ENCODE results near the gene MRPL28.
"Not testable (repeated sequence)": the region's sequence is repeated elsewhere in the genome, so short reads cannot be mapped to it uniquely, and the experiment has no call there.

The MRPL28 gene

DNA sequence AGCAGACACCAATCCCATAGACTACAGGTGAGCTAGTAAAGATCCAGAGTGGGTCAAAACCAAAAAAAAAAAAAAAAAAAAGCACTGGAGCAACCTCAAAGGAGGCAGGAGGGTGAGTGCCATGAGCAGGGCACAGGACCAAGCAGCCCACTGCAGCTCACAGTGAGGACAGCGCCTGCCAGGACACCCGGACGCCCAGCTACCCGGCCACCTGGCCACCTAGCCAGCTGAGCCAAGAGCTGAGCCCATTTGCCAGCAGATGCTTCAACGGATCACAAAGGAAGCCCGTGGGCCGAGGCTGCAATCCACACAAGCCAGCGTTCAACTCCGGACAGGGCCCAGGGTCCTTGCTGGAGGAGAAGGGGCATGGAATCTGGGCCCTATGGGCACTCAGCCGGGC lies 32.9 kb downstream of the MRPL28 start:
- no peak for DNase-seq

DNA sequence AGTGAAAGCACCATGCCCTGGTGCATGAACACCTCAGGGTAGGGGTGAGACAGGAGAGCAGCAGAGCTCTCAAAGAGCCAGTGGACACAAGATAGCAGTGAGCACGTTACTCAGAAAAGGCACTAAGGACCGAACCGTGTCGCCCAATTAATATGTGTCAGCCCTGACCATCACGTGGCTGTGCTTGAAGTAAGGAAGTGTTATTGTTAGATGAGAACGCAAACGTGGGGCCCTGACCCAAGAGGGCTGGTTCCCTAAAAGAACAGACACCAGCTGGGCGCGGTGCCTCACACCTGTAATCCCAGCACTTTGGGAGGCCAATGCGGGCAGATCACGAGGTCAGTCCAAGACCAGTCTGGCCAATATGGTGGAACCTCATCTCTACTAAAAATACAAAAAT lies 34.1 kb downstream of the MRPL28 start:
- no peak for DNase-seq

DNA sequence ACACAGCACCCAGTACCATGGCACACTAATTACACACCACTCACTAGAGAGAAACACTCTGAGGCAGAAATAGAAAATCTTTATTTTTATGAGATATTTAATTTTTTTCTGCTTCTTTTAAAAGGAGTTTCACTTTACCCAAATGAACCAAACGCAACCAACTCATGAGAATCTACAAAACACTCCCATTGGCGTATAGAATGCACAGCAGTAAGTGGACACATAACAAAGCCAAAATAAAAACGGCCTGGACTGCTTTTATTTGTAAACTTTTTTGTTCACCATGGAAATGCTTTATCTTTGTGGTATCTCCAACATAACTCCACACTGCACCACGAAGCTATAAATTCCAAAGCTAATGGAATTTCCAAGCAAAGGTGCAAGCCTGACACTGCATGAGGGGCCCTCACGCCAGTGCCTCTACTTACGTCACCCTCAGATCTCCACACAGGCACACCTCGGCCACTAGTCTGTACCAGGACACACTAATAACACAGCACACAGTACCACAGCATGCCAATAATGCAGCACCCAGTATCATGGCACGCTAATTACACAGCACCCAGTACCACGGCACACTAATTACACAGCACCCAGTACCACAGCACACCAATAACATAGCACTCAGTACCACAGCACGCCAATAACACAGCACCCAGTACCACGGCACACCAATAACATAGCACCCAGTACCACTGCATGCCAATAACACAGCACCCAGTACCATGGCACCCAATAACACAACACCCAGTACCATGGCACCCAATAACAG lies 35.3 kb downstream of the MRPL28 start:
- DNase-seq, result not testable (repeated sequence)

DNA sequence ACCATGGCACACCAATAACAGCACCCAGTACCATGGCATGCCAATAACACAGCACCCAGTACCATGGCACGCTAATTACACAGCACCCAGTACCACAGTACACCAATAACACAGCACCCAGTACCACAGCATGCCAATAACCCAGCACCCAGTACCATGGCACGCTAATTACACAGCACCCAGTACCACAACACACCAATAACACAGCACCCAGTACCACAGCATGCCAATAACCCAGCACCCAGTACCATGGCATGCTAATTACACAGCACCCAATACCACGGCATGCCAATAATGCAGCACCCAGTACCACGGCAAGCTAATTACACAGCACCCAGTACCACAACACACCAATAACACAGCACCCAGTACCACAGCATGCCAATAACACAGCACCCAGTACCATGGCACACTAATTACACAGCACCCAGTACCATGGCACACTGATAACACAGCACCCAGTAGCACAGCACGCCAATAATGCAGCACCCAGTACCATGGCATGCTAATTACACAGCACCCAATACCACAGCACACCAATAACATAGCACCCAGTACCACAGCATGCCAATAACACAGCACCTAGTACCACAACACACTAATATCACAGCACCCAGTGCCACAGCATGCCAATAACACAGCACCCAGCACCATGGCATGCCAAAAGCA lies 36.0 kb downstream of the MRPL28 start:
- DNase-seq, result not testable (repeated sequence)

DNA sequence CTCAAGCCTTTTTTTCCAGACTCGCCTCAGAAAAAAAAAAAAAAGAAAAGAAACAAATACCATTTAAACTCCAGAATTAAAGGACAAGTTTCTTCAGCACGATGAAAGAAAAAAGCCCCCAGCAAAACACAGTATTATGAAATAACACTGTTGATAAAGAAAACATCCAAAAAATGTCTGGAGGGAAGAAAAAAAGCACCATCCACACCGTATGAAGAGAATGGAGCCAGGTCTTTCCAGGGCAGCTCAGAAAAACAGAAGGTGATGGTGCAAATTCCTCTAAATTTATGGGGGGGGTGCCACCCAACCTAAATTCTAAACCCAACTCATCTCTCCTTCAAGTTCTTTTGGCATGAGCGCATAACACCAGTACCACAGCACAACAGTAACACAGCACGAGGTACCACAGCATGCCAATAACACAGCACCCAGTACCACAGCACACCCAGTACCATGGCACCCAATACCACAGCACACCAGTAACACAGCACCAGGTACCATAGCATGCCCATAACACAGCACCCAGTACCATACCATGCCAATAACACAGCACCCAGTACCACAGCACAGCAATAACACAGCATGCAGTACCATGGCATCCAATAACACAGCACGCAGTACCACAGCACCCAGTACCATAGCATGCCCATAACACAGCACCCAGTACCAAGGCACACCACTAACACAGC lies 36.8 kb downstream of the MRPL28 start:
- DNase-seq, result no peak

DNA sequence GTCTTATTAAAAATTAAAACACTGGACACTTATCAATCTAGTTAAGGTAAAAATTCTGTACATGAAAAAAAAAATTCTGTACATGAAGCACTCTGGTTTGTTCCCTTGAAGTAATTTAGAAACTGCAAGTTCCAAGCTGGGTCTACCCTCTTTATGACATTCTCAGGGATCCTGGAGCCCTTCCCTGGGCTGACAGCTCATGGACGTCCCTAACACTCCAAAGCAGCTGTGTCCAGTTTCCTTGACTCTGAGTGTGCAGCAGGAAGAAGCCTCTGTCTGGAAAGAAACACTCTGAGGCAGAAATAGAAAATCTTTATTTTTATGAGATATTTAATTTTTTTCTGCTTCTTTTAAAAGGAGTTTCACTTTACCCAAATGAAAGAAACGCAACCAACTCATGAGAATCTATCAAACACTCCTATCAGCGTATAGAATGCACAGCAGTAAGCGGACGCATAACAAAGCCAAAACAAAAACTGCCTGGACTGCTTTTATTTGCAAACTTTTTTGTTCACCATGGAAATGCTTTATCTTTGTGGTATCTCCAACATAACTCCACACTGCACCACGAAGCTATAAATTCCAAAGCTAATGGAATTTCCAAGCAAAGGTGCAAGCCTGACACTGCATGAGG lies 39.0 kb downstream of the MRPL28 start:
- not testable (repeated sequence) for DNase-seq

DNA sequence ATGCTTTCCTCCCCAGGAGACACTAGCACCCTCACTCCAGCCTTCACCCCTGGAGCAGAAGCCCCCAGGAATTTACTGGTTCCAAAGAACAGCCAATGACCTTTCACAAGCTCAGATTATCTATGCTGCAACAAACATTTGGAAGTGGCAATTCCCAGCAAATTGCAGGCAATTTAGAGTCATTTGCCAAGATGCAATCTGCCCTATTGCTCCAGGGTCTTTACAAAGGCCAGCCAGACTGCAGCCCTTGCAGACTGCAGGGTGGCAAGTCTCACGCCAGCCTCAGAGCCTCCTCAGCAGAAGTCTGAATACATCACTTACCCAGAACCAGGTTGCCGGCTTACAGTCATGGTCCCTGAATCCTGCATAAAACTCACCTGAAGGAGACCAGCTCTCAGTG lies 39.6 kb downstream of the MRPL28 start:
- no peak for DNase-seq

DNA sequence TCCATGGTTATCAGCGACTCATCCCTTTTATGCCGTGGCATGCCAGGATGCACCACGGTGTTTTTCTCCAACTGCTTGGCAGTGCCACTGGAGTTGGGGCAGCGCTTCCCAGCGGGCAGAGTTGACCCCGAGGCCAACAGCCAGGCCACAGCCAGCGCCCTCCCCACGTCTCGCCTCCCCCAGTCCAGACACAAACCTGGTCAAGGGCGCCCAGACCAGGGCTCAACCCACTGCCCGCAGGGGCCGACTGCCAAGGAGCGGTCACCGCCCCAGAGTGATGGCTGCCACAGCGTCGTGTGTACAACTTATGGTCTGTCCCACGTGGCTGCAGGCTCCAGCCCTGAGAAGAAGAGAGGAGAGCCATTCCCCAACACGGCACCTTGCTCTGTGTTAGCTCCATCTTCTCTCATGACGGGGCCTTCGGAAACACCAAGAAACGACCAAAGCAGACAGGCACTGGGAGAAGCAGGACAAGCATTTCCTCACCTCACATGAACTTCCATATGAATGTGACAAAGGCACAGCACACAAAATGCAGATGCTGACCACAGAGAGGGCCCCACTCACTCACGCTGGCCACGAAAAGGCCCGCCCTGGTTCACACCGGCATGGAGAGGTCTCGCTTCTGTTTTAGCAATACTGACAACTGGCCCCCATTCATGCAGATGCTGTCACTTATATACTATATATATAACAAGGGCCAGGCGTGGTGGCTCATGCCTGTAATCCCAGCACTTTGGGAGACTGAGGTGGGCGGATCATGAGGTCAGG lies 44.8 kb downstream of the MRPL28 start:
- DNase-seq, result no peak

DNA sequence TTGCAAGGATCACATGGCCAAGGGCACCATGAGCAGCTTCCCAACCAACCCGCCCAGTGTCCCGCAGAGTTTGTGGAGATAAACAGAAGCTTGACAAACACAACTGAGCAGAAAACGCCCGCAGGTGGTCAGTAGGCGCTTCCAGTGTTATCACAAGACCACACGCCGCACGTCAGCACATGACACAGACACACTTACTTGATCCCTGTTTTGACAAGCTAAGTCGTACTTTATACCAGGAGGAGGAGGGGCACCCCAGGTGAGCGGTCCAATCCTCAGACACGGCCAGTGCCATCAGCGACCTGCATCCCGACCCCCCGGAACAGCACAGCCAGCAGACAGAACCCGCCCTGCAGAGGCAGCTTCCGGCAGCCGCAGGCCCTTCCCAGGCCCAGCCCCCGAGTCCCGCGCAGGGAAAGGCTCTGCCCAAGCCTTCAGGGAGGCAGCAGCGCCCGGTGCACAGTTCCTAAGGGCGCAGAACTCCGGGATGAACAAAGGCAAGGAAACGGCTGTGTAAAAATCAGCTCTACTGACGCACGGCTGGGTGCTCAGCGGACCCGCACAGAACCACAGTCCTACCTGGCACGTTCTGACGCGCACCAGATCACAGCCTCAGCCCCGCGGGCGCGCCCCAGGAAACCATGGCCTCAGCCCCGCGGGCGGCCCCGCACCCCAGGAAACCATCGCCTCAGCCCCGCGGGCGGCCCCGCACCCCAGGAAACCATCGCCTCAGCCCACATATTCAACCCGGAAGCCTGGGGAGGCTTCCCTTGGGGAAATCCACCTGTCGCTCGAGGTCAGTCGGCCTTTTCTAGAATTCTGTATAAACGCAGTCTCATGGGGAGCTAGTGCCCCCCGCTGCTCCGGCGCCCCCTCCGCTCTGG lies 45.6 kb downstream of the MRPL28 start:
- DNase-seq, result peak; percentile 73

DNA sequence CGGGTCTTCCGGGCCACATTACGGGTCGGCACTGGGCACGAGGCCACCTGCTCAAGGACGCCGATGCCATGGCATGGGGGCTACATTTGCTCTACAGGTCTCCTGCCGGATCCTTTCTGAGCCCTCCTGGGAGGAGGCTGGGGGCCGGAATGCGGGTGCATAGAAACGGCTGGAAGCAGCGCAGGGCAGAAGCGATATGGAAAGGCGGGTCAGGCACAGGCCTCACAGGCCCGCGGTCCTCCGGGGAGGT lies 46.2 kb downstream of the MRPL28 start:
- DNase-seq, result no peak

DNA sequence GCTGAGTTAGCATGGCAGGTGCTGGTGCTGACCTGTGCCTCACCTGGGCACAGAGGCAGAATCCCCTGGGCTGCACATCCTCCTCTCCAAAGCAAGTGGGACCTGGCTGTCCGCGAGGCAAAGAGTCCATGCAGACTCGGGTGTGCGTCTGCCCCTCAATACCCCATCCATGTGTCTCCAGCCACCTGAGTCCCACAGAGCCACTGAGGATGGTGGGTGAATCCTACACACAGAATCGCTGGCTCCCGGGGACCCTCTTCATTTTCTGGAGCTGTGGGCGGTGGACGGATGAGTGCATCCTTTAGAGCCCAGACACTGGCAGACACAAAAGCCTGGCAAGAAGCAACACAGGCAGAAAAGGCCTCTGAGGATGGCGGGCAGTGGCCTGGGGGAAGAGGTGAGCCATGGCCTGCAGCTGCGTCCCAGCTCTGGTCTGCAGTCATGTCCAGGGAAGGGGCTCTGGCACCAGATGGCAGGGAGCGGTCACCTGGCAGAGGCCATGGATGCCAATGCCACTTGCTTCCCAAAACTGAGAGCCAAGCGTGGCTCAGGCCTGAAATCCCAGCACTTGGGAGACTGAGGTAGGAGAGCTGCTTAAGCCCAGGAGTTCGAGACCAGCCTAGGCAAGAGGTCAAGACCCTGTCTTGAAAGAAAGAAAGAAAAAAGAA lies 47.7 kb downstream of the MRPL28 start:
- no peak for DNase-seq

DNA sequence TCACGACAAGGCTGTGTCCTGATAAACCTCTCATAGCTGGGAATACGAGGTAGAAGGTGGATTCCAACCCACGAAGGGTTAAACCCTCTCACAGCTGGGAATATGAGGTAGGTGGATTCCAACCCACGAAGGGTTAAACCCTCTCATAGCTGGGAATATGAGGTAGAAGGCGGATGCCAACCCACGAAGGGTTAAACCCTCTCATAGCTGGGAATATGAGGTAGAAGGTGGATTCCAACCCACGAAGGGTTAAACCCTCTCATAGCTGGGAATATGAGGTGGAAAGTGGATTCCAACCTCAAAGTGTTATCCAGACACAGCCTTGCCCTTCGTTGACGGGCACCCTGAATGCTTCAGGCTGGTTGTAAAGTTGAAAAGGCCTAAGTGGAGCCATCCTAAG lies 48.8 kb downstream of the MRPL28 start:
- no peak for DNase-seq

DNA sequence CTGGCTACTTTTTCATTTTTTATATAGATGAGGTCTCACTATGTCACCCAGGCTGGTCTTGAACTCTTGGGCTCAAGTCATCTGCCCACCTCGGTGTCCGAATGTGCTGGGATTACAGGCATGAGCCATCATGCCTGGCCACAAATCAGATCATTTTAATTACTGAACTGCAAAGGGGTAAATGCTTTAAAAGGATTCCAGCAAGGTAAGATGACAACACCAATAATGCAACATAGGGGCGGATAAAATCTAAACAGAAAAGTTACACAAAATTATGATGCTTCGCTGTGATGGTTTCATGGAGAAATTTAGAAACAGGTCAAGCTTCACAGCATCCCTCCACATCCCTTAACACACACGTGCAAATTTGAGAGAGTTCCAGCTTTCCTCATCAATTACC lies 50.1 kb downstream of the MRPL28 start:
- DNase-seq, result no peak

DNA sequence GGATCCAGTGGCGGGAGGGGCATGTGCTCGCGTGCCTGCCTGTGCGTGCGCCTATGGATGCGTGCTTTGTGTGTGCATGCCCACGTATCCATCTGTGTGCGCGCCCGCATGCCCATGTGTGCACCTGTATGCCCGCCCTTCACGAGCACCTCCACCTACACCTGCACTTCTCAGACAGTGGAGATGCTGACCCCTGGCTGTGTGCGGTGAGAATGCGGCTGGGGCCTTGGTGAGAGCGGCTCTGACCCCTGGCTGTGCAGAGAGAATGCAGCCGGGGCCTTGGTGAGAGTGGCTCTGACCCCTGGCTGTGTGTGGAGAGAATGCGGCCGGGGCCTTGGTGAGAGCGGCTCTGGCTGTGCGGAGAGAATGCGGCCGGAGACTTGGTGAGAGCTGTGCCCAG lies 51.7 kb downstream of the MRPL28 start:
- DNase-seq, result no peak

DNA sequence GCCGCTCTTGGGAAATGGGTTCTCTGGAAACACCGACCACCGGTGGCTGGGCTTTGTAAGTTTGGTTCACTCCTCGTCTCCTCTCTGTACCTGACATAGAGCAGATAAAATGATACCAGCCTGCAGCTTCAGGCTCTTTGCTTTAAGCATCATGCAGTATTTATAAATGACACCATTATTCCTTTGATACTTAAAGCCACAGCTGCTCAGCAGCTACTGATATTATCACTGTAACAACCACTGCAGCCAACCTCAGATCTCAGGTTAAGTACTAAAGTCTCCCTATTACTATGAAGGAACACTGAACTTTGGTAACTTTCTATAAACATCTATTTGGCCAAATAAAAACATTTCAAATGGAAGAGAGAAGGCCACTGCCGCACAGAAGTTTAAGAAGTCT lies 52.8 kb downstream of the MRPL28 start:
- DNase-seq, result no peak

Data from activated CD8-positive, alpha-beta memory T cell treated with anti-CD3 and anti-CD28 coated beads, Interleukin-2, amount 50 U/mL, for 48 hours (primary cell).